ENCODE measurements around the gene EFCC1. TPM values are rescaled to one million over a fixed set of nuclear protein-coding genes. Genes with fewer than 3 reads are reported as not detected.

EFCC1 gene
- total and polyA plus RNA-seq, 2 of the 13 experiments (the other 11 are each of a cell fraction or from before 2014, with no cell fraction given) = not detected

DNA sequence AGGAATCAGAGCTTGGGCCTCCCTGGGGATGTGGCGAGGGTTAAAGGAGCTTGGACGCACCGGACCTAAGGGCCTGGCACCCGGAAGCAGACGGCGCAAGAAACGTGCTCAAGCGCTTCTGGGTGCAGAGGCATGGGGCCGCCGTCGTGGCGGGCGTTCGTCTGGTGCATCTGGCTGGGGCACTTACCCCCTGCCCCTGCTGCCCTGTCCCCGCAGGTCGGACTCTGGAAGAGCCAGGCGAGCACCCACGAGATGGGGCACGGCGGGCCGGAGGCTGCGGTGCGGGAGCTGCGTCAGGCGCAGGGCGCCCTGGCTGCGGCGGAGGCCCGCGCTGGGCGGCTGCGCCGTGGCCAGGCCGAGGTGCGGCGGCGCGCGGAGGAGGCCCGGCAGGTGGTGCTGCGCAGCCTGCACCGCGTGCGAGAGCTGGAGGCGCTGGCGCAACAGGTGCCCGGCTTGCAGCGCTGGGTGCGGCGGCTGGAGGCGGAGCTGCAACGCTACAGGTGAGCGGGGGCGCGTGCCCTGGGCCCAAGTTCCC, 2.5 kb downstream of the EFCC1 start (continued):
- TF ChIP-seq, protein P1, sequence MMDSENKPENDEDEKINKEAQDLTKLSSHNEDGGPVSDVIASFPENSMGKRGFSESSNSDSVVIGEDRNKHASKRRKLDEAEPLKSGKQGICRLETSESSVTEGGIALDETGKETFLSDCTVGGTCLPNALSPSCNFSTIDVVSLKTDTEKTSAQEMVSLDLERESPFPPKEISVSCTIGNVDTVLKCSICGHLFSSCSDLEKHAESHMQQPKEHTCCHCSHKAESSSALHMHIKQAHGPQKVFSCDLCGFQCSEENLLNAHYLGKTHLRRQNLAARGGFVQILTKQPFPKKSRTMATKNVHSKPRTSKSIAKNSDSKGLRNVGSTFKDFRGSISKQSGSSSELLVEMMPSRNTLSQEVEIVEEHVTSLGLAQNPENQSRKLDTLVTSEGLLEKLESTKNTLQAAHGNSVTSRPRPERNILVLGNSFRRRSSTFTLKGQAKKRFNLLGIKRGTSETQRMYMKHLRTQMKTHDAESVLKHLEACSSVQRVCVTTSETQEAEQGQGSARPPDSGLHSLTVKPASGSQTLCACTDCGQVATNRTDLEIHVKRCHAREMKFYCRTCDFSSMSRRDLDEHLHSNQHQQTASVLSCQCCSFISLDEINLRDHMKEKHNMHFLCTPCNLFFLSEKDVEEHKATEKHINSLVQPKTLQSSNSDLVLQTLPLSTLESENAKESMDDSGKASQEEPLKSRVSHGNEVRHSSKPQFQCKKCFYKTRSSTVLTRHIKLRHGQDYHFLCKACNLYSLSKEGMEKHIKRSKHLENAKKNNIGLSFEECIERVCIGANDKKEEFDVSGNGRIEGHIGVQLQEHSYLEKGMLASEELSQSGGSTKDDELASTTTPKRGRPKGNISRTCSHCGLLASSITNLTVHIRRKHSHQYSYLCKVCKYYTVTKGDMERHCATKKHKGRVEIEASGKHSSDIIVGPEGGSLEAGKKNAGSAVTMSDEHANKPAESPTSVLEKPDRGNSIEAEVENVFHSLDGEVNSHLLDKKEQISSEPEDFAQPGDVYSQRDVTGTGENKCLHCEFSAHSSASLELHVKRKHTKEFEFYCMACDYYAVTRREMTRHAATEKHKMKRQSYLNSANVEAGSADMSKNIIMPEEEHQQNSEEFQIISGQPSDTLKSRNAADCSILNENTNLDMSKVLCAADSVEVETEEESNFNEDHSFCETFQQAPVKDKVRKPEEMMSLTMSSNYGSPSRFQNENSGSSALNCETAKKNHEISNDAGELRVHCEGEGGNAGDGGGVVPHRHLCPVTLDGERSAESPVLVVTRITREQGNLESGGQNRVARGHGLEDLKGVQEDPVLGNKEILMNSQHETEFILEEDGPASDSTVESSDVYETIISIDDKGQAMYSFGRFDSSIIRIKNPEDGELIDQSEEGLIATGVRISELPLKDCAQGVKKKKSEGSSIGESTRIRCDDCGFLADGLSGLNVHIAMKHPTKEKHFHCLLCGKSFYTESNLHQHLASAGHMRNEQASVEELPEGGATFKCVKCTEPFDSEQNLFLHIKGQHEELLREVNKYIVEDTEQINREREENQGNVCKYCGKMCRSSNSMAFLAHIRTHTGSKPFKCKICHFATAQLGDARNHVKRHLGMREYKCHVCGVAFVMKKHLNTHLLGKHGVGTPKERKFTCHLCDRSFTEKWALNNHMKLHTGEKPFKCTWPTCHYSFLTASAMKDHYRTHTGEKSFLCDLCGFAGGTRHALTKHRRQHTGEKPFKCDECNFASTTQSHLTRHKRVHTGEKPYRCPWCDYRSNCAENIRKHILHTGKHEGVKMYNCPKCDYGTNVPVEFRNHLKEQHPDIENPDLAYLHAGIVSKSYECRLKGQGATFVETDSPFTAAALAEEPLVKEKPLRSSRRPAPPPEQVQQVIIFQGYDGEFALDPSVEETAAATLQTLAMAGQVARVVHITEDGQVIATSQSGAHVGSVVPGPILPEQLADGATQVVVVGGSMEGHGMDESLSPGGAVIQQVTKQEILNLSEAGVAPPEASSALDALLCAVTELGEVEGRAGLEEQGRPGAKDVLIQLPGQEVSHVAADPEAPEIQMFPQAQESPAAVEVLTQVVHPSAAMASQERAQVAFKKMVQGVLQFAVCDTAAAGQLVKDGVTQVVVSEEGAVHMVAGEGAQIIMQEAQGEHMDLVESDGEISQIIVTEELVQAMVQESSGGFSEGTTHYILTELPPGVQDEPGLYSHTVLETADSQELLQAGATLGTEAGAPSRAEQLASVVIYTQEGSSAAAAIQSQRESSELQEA (CRISPR knock-in tag; IDR thresholded peaks at IDR 0.05; ENCODE audit: not compliant biosample characterization) = no peak
- TF ChIP-seq ARNT2 (CRISPR knock-in tag; IDR thresholded peaks at IDR 0.05; ENCODE audit: low read depth) = 0 out of 2 replicates have a peak, but pooled peaks have one; percentile 64
- TF ChIP-seq ZMYM4 (CRISPR knock-in tag; IDR thresholded peaks at IDR 0.05) = no peak
- no peak for TF ChIP-seq MATR3 (CRISPR knock-in tag; IDR thresholded peaks at IDR 0.05)
- no peak for TF ChIP-seq SOX6 (IDR thresholded peaks at IDR 0.05)
- TF ChIP-seq SOX6 (CRISPR knock-in tag; IDR thresholded peaks at IDR 0.05) = no peak
- no peak for TF ChIP-seq IRX3 (CRISPR knock-in tag; IDR thresholded peaks at IDR 0.05; ENCODE audit: borderline replicate concordance, low read depth)
- TF ChIP-seq KDM5A (IDR thresholded peaks at IDR 0.05; ENCODE audit: borderline replicate concordance, low read length) = no peak
- no peak for TF ChIP-seq POLR2AphosphoS2 (IDR thresholded peaks at IDR 0.05; ENCODE audit: low read depth, low read length)
- TF ChIP-seq ZIK1 (CRISPR knock-in tag; IDR thresholded peaks at IDR 0.05; ENCODE audit: borderline replicate concordance, low read depth) = no peak
- TF ChIP-seq, protein P2, sequence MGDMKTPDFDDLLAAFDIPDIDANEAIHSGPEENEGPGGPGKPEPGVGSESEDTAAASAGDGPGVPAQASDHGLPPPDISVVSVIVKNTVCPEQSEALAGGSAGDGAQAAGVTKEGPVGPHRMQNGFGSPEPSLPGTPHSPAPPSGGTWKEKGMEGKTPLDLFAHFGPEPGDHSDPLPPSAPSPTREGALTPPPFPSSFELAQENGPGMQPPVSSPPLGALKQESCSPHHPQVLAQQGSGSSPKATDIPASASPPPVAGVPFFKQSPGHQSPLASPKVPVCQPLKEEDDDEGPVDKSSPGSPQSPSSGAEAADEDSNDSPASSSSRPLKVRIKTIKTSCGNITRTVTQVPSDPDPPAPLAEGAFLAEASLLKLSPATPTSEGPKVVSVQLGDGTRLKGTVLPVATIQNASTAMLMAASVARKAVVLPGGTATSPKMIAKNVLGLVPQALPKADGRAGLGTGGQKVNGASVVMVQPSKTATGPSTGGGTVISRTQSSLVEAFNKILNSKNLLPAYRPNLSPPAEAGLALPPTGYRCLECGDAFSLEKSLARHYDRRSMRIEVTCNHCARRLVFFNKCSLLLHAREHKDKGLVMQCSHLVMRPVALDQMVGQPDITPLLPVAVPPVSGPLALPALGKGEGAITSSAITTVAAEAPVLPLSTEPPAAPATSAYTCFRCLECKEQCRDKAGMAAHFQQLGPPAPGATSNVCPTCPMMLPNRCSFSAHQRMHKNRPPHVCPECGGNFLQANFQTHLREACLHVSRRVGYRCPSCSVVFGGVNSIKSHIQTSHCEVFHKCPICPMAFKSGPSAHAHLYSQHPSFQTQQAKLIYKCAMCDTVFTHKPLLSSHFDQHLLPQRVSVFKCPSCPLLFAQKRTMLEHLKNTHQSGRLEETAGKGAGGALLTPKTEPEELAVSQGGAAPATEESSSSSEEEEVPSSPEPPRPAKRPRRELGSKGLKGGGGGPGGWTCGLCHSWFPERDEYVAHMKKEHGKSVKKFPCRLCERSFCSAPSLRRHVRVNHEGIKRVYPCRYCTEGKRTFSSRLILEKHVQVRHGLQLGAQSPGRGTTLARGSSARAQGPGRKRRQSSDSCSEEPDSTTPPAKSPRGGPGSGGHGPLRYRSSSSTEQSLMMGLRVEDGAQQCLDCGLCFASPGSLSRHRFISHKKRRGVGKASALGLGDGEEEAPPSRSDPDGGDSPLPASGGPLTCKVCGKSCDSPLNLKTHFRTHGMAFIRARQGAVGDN (CRISPR knock-in tag; IDR thresholded peaks at IDR 0.05) = peak; percentile 77
- TF ChIP-seq POLR2G (IDR thresholded peaks at IDR 0.05; ENCODE audit: low read depth, low read length) = peak; percentile 57
- peak; percentile 71; the same call in 1 of the 2 replicates for TF ChIP-seq SALL2 (CRISPR knock-in tag; IDR thresholded peaks at IDR 0.05)
- TF ChIP-seq ZNF441 (CRISPR knock-in tag; IDR thresholded peaks at IDR 0.05; ENCODE audit: borderline replicate concordance) = 0 out of 2 replicates have a peak, but pooled peaks have one; percentile 41
- TF ChIP-seq CBX5 (CRISPR knock-in tag; IDR thresholded peaks at IDR 0.05; ENCODE audit: borderline replicate concordance) = no peak
- no peak for TF ChIP-seq MAFF (IDR thresholded peaks at IDR 0.05; ENCODE audit: low read depth, low read length)
- TF ChIP-seq SYNCRIP (IDR thresholded peaks at IDR 0.05; ENCODE audit: insufficient read depth, low read depth, low read length) = no peak
- no peak for TF ChIP-seq ZNF780A (CRISPR knock-in tag; IDR thresholded peaks at IDR 0.05)
- TF ChIP-seq KLF16 (CRISPR knock-in tag; IDR thresholded peaks at IDR 0.05) = no peak

Data from HepG2 (cell line).